Measurements from ENCODE around the gene SMAD1. TPM values are rescaled to one million over a fixed set of nuclear protein-coding genes. Genes with fewer than 3 reads are reported as not detected.

Gene SMAD1
- total RNA-seq, 1 experiment from 2014 or later, result 21.1 TPM

DNA sequence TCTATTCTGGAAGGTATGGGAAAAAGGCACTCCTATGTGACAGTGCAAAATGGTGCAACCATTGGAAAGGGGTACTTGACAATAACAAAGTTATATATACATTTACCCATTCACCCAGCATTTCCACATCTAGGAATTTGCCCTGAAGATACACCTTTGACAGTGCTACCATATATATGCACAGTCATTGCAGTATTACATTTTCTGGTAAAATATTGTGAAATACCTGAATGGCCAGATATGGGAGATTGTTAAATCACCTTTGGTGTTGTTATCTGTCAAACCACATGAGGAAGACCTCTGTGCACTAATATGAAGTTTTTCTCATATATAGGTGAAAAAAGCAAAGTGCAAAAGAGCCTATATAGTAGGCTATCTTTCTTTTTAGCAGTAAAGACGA, 53.5 kb downstream of the SMAD1 start:
- no peaks in the 10 kb centered on the region for H3K79me2 ChIP-seq (ENCODE audit: insufficient read depth, low read length)
- no peak overlapping the region for H3K4me2 ChIP-seq (ENCODE audit: insufficient read depth, insufficient read length, low read length)
- no peaks in the 10 kb centered on the region for H4K20me1 ChIP-seq (ENCODE audit: control insufficient read depth, insufficient read depth, insufficient read length)
- H3K27ac ChIP-seq (ENCODE audit: insufficient read length, low read depth, low read length), result no peak overlapping the region
- peaks cover 27 to 36% of the 10 kb centered on the region in 2 experiments for H3K4me1 Mint-ChIP-seq
- no peaks in the 10 kb centered on the region for H3K27me3 Mint-ChIP-seq (ENCODE audit: low read depth)
- H3K56ac ChIP-seq (ENCODE audit: insufficient read length, low read depth, low read length), result no peak overlapping the region
- no peak overlapping the region for H2AFZ ChIP-seq (ENCODE audit: low read length)
- H3K9me3 Mint-ChIP-seq, result no peaks in the 10 kb centered on the region
- no peak overlapping the region for H3K14ac ChIP-seq (ENCODE audit: insufficient read depth, low read length)
- no peak overlapping the region for H4K5ac ChIP-seq (ENCODE audit: insufficient read length, low read depth, low read length)
- no peak overlapping the region for H4K8ac ChIP-seq (replicated peaks; ENCODE audit: insufficient read length, low read depth, low read length)
- no peak overlapping the region for H3K9ac ChIP-seq (ENCODE audit: extremely low read depth, insufficient read length, low read length)
- no peaks in the 10 kb centered on the region for H3K23me2 ChIP-seq (ENCODE audit: insufficient read length, low read depth, low read length, poor library complexity, severe bottlenecking)
- no peaks in the 10 kb centered on the region; the same call in 1 of the 2 replicates for H3K4me1 ChIP-seq (ENCODE audit: insufficient read depth, low read length)
- H3K18ac ChIP-seq (ENCODE audit: insufficient read length, low read depth, low read length), result no peak overlapping the region
- no CpG with 5 or more reads among the region's 1 CpG for WGBS (ENCODE audit: extremely low coverage, insufficient read length, low lambda C conversion rate)
- H3K79me1 ChIP-seq (ENCODE audit: insufficient read depth, low read depth, low read length, poor library complexity, severe bottlenecking), result no peaks in the 10 kb centered on the region
- H3K27ac Mint-ChIP-seq, result no peak overlapping the region; a peak in 1 of 7 replicates
- H3T11ph ChIP-seq (ENCODE audit: low read length), result no peak overlapping the region
- H3K27me3 ChIP-seq (ENCODE audit: insufficient read depth, low read length), result no peaks in the 10 kb centered on the region
- no peak overlapping the region for H3K23ac ChIP-seq (ENCODE audit: insufficient read length, low read depth, low read length)
- no peak for DNase-seq
- no peak overlapping the region for H2AK5ac ChIP-seq (ENCODE audit: insufficient read length, low read length)
- no peak overlapping the region for H2BK20ac ChIP-seq (ENCODE audit: low read depth, low read length, poor library complexity, severe bottlenecking)
- no peaks in the 10 kb centered on the region for H3K36me3 Mint-ChIP-seq (ENCODE audit: insufficient read depth in 1 of 3, low read depth in 3 of 3)
- no peak overlapping the region for H2BK12ac ChIP-seq (ENCODE audit: insufficient read length, low read depth, low read length)
- no peak overlapping the region for H3K4me3 Mint-ChIP-seq
- H3K9me3 ChIP-seq (ENCODE audit: control insufficient read depth, low read depth, low read length), result no peaks in the 10 kb centered on the region
- H2BK5ac ChIP-seq (ENCODE audit: insufficient read length, low read length), result no peak overlapping the region
- H2BK15ac ChIP-seq (ENCODE audit: low read depth, low read length), result no peak overlapping the region
- no peak overlapping the region for H4K91ac ChIP-seq (ENCODE audit: insufficient read length, low read depth, low read length)
- TF ChIP-seq, protein P1, sequence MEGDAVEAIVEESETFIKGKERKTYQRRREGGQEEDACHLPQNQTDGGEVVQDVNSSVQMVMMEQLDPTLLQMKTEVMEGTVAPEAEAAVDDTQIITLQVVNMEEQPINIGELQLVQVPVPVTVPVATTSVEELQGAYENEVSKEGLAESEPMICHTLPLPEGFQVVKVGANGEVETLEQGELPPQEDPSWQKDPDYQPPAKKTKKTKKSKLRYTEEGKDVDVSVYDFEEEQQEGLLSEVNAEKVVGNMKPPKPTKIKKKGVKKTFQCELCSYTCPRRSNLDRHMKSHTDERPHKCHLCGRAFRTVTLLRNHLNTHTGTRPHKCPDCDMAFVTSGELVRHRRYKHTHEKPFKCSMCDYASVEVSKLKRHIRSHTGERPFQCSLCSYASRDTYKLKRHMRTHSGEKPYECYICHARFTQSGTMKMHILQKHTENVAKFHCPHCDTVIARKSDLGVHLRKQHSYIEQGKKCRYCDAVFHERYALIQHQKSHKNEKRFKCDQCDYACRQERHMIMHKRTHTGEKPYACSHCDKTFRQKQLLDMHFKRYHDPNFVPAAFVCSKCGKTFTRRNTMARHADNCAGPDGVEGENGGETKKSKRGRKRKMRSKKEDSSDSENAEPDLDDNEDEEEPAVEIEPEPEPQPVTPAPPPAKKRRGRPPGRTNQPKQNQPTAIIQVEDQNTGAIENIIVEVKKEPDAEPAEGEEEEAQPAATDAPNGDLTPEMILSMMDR (conservative IDR thresholded peaks at IDR 0.05), result no peak
- no peak overlapping the region for H2BK120ac ChIP-seq (ENCODE audit: low read depth, low read length, poor library complexity, severe bottlenecking)
- no peak overlapping the region for H3K4ac ChIP-seq (ENCODE audit: low read depth, low read length)
